IMR-90 (cell line): ENCODE data around the gene PRRC2A. TPM values are rescaled to one million over a fixed set of nuclear protein-coding genes. Genes with fewer than 3 reads are reported as not detected.

ENCODE experiments used
- ATAC-seq: fragments of 200-7000 bp; cut with Tn5 transposase; 2 replicates; pipeline ENCODE4 v1.9.1; 2020; ENCODE audit warnings: low read depth, mild to moderate bottlenecking, moderate library complexity
- BruUV-seq: library from RNA; stranded (reverse); fragments of 400-500 nt; replicated peaks from 2 replicates; lab custom pipeline; 2021; lab: Mats Ljungman, UMichigan
- CTCF ChIA-PET: fragments of 300-600 bp; formaldehyde crosslinking; extraction: SDS; loops from one replicate; lab custom pipeline; 2021; ENCODE audit warnings: antibody characterized with exemption; lab: Yijun Ruan, JAX
- POLR2A ChIA-PET: fragments of 300-600 bp; sonication (Branson Sonifier 250); formaldehyde crosslinking; loops from one replicate; lab custom pipeline; 2022; ENCODE audit warnings: antibody characterized with exemption; ENCODE audit not compliant: unreplicated experiment; lab: Charles Lee
- DNase-seq: peaks from one replicate; pipeline ENCODE4 v3.0.0; 2013
- H2AFZ ChIP-seq: replicated peaks from 2 replicates; pipeline ENCODE3; 2013; ENCODE audit warnings: low read length, mild to moderate bottlenecking; ENCODE audit not compliant: poor library complexity
- H2AK5ac ChIP-seq: 2 replicates; pipeline ENCODE4 v1.6.1; 2013; ENCODE audit warnings: low read depth, low read length, inconsistent platforms
- H2AK9ac ChIP-seq: replicated peaks from 2 replicates; pipeline ENCODE3; 2013; ENCODE audit warnings: mild to moderate bottlenecking, low read depth, low read length, moderate library complexity; ENCODE audit not compliant: poor library complexity
- H2BK120ac ChIP-seq: 2 replicates; pipeline ENCODE4 v1.6.1; 2013; ENCODE audit warnings: low read depth, low read length, inconsistent platforms
- H2BK15ac ChIP-seq: 3 replicates; pipeline ENCODE4 v1.6.1; 2013; ENCODE audit warnings: low read depth, low read length, inconsistent platforms
- H2BK20ac ChIP-seq: 2 replicates; pipeline ENCODE4 v1.6.1; 2013; ENCODE audit warnings: low read depth, mild to moderate bottlenecking, inconsistent platforms, low read length, moderate library complexity
- H2BK5ac ChIP-seq: 2 replicates; pipeline ENCODE4 v1.6.1; 2013; ENCODE audit warnings: mild to moderate bottlenecking, low read depth, low read length, inconsistent platforms; ENCODE audit not compliant: poor library complexity, severe bottlenecking
- H3K14ac ChIP-seq: replicated peaks from 2 replicates; pipeline ENCODE4 v1.6.1; 2013; ENCODE audit warnings: low read depth, low read length, inconsistent platforms
- H3K18ac ChIP-seq: 2 replicates; pipeline ENCODE4 v1.6.1; 2013; ENCODE audit warnings: low read depth, low read length, control low read depth
- H3K23ac ChIP-seq: 2 replicates; pipeline ENCODE4 v1.6.1; 2013; ENCODE audit warnings: low read depth, low read length, inconsistent platforms
- H3K27ac ChIP-seq: 2 replicates; pipeline ENCODE4 v1.5.1; 2013; ENCODE audit warnings: mild to moderate bottlenecking, control low read depth, low read length; ENCODE audit not compliant: insufficient read depth
- H3K27me3 ChIP-seq: 2 replicates; pipeline ENCODE4 v1.6.1; 2013; ENCODE audit warnings: low read length; ENCODE audit not compliant: control insufficient read depth, insufficient read depth
- H3K36me3 ChIP-seq: 2 replicates; pipeline ENCODE4 v1.6.1; 2013; ENCODE audit warnings: low read length, mixed read lengths; ENCODE audit not compliant: control insufficient read depth, insufficient read depth
- H3K4ac ChIP-seq: 2 replicates; pipeline ENCODE4 v1.6.1; 2013; ENCODE audit warnings: low read depth, low read length, inconsistent platforms
- H3K4me1 ChIP-seq: 2 replicates; pipeline ENCODE4 v1.6.1; 2013; ENCODE audit warnings: low read length, mixed read lengths; ENCODE audit not compliant: control insufficient read depth, insufficient read depth
- H3K4me2 ChIP-seq: 2 replicates; pipeline ENCODE4 v1.6.1; 2013; ENCODE audit warnings: low read depth, mild to moderate bottlenecking, control low read depth, low read length, moderate library complexity
- H3K4me3 ChIP-seq: 2 replicates; pipeline ENCODE4 v1.5.1; 2013; ENCODE audit warnings: low read depth, mild to moderate bottlenecking, control low read depth, low read length, moderate library complexity; ENCODE audit not compliant: insufficient read depth
- H3K56ac ChIP-seq: 2 replicates; pipeline ENCODE4 v1.6.1; 2013; ENCODE audit warnings: low read length, inconsistent platforms; ENCODE audit not compliant: insufficient read depth; ENCODE audit errors: extremely low read depth
- H3K79me1 ChIP-seq, 2 experiments: 2 replicates each; pipeline ENCODE4 v1.6.1; 2013; ENCODE audit warnings: low read length in 2 of 2, inconsistent platforms in 1 of 2, low read depth in 1 of 2
- H3K9ac ChIP-seq: 2 replicates; pipeline ENCODE4 v1.6.1; 2013; ENCODE audit warnings: low read depth, low read length, control low read depth
- H3K9me1 ChIP-seq: 2 replicates; pipeline ENCODE4 v1.6.1; 2013; ENCODE audit warnings: low read length, inconsistent platforms; ENCODE audit not compliant: insufficient read depth
- H3K9me3 ChIP-seq: 2 replicates; pipeline ENCODE4 v1.6.1; 2013; ENCODE audit warnings: low read length; ENCODE audit not compliant: control insufficient read depth, insufficient read depth
- H4K20me1 ChIP-seq: 2 replicates; pipeline ENCODE4 v1.6.1; 2013; ENCODE audit warnings: low read length, inconsistent platforms; ENCODE audit not compliant: insufficient read depth
- H4K5ac ChIP-seq: 2 replicates; pipeline ENCODE4 v1.6.1; 2013; ENCODE audit warnings: mild to moderate bottlenecking, low read depth, low read length, control low read depth
- H4K8ac ChIP-seq, 2 experiments: 2 replicates each; pipeline ENCODE4 v1.6.1; 2013; ENCODE audit warnings: low read depth in 2 of 2, low read length in 2 of 2, control low read depth in 1 of 2, inconsistent platforms in 1 of 2
- H4K91ac ChIP-seq: 2 replicates; pipeline ENCODE4 v1.6.1; 2013; ENCODE audit warnings: low read depth, low read length, inconsistent platforms; ENCODE audit not compliant: insufficient read depth
- BHLHE40 ChIP-seq: fragments of 150-350 bp; IDR thresholded peaks from 2 replicates; pipeline ENCODE4 v1.6.1; 2016; ENCODE audit warnings: mild to moderate bottlenecking, low read depth, low read length
- CEBPB ChIP-seq: IDR thresholded peaks from 2 replicates; pipeline ENCODE4 v1.6.1; 2012; ENCODE audit warnings: low read depth, low read length, improper control_type of control experiment
- CHD1 ChIP-seq: IDR thresholded peaks from 2 replicates; pipeline ENCODE4 v1.6.1; 2012; ENCODE audit warnings: low read depth, low read length, improper control_type of control experiment
- CTCF ChIP-seq: conservative IDR thresholded peaks from 2 replicates; pipeline ENCODE4 v1.5.1; 2012; ENCODE audit warnings: mild to moderate bottlenecking, low read depth, low read length, improper control_type of control experiment
- FOS ChIP-seq: fragments of 150-350 bp; IDR thresholded peaks from 2 replicates; pipeline ENCODE4 v1.6.1; 2016; ENCODE audit warnings: low read depth, low read length
- MAFK ChIP-seq: IDR thresholded peaks from 2 replicates; pipeline ENCODE4 v1.6.1; 2012; ENCODE audit warnings: low read depth, low read length, improper control_type of control experiment
- MAZ ChIP-seq: IDR thresholded peaks from 2 replicates; pipeline ENCODE4 v1.6.1; 2012; ENCODE audit warnings: low read depth, mild to moderate bottlenecking, low read length, improper control_type of control experiment, moderate library complexity, borderline replicate concordance
- NFE2L2 ChIP-seq: fragments of 150-350 bp; IDR thresholded peaks from 2 replicates; pipeline ENCODE4 v1.6.1; 2016; ENCODE audit warnings: low read depth, mild to moderate bottlenecking, low read length
- RCOR1 ChIP-seq: IDR thresholded peaks from 2 replicates; pipeline ENCODE4 v1.6.1; 2012; ENCODE audit warnings: mild to moderate bottlenecking, low read length, improper control_type of control experiment; ENCODE audit not compliant: insufficient replicate concordance
- USF2 ChIP-seq: fragments of 150-350 bp; IDR thresholded peaks from 2 replicates; pipeline ENCODE4 v1.6.1; 2017; ENCODE audit warnings: mild to moderate bottlenecking, antibody characterized with exemption, low read length, low read depth
- WGBS, 2 experiments: methylation state at CpG; one replicate each; pipeline versions ENCODE4 v1.1.5 to v1.1.7; 2013; ENCODE audit warnings: missing lambda C conversion rate in 2 of 2; ENCODE audit not compliant: insufficient read length in 1 of 2; ENCODE audit errors: extremely low coverage in 2 of 2; 5-methylcytosine and 5-hydroxymethylcytosine counted together
- dilution Hi-C: fragments of 300-500 bp; cut with HindIII; formaldehyde crosslinking; loops from one replicate; pipeline ENCODE4 v1.14.3; 2018; ENCODE audit warnings: low sequenced_read_pairs; ENCODE audit not compliant: unreplicated experiment
- in situ Hi-C: fragments of 300-500 bp; cut with MboI; formaldehyde crosslinking; loops from 3 replicates; pipeline ENCODE4 v1.14.3; 2019; ENCODE audit warnings: low sequenced_read_pairs, inconsistent platforms, mixed read lengths
- intact Hi-C: fragments of 100-400 bp; cut with micrococcal nuclease; formaldehyde crosslinking; loops from 2 replicates; pipeline ENCODE4 v1.10.0; 2022
- polyA plus RNA-seq, 3 experiments: library from polyadenylated mRNA; depleted of rRNA; stranded (reverse); fragments of >200 nt; gene quantifications; 2 replicates each; pipeline ENCODE4 v1.2.3, GENCODE V29; 2012; ENCODE audit warnings: low replicate concordance in 1 of 3
- total RNA-seq: library from RNA; depleted of rRNA; stranded (reverse); fragments of >200 nt; gene quantifications from 2 replicates; pipeline ENCODE4 v1.2.3, GENCODE V29; 2012

PRRC2A gene
- total and polyA plus RNA-seq, 2 of the 4 experiments (the other 2 are of a cell fraction), result 7.7 to 88.6 TPM

GRCh38 chr6:31581434-31582229 is 38.9 kb upstream of the PRRC2A start:
- peak overlapping the region; percentile 83 for H3K4ac ChIP-seq
- BruUV-seq, result no TSS peak
- H2AFZ ChIP-seq, result peak overlapping the region; percentile 98
- in situ Hi-C loops (no loop called here), dilution Hi-C loops (no loop called here), intact Hi-C loops (loop anchor here (2.0 to 5.0 kb wide), 2 partner anchors 17 to 34 kb away; partner anchors contain the start of genes ATP6V1G2 and NFKBIL1)
- ChIA-PET POLR2A (interaction anchor here (1.0 kb wide), 1 partner anchor 35 kb away, joined by 3 read pairs; the partner anchor contains the start of gene NFKBIL1), CTCF (interaction anchor here (0.6 to 1.4 kb wide), 6 partner anchors 15 to 140 kb away, joined by 3 to 6 read pairs (median 3); no protein-coding TSS in a partner anchor)
- H3K9me1 ChIP-seq, result no peaks in the 10 kb centered on the region; the same call in 1 of the 2 replicates
- peaks cover 11% of the 10 kb centered on the region for H3K27me3 ChIP-seq
- H3K27ac ChIP-seq, result peak overlapping the region; percentile 2; the same call in 1 of the 2 replicates
- H3K4me1 ChIP-seq, result peaks cover 4% of the 10 kb centered on the region; the same call in 1 of the 2 replicates
- peak overlapping the region; percentile 95 for H3K14ac ChIP-seq
- no peak overlapping the region for H3K18ac ChIP-seq
- no peak overlapping the region for H2BK15ac ChIP-seq
- no peaks in the 10 kb centered on the region for H3K9me3 ChIP-seq
- H3K23ac ChIP-seq, result peak overlapping the region; percentile 86
- peak overlapping the region; percentile 52; the same call in 1 of the 2 replicates for H3K56ac ChIP-seq
- no peaks in the 10 kb centered on the region for H3K36me3 ChIP-seq
- H4K5ac ChIP-seq, result peak overlapping the region; percentile 54
- 30% methylated on average over 2 of the region's 21 CpGs; no CpG with 5 or more reads in 1 of the 2 experiments for WGBS, 2 experiments
- no peak overlapping the region for H2BK120ac ChIP-seq
- no peak for DNase-seq
- no peaks in the 10 kb centered on the region for H4K20me1 ChIP-seq
- no peaks in the 10 kb centered on the region for H3K79me1 ChIP-seq
- peak overlapping the region; percentile 82 for H3K4me3 ChIP-seq
- H3K9ac ChIP-seq, result peak overlapping the region; percentile 77
- H3K4me2 ChIP-seq, result peak overlapping the region; percentile 75
- peak overlapping the region; percentile 51 to 93; a peak in 3 of 4 replicates for H4K8ac ChIP-seq
- no peak overlapping the region for H2BK5ac ChIP-seq
- H4K91ac ChIP-seq, result no peak overlapping the region
- peak; percentile 35 for ATAC-seq
- H2AK5ac ChIP-seq, result peak overlapping the region; percentile 21
- TF ChIP-seq USF2 (no peak), MAZ (no peak), CTCF (no peak), CHD1 (no peak), CEBPB (no peak), BHLHE40 (no peak), NFE2L2 (no peak), MAFK (no peak), FOS (no peak), RCOR1 (no peak)
- H2AK9ac ChIP-seq, result peak overlapping the region; percentile 89
- H2BK20ac ChIP-seq, result no peak overlapping the region
